NCI-H146 treated with DMSO at 0.1 percent for 48 hours (cell line): ENCODE results near the gene ARHGAP22.

Source experiments
- DNase-seq: peaks from one replicate; lab custom pipeline; 2025; ENCODE audit not compliant: unreplicated experiment; lab: John Stamatoyannopoulos, UW

ARHGAP22 gene

GRCh38 chr10:48554656-48555055, 50.2 kb downstream of the ARHGAP22 start:
- no peak for DNase-seq

GRCh38 chr10:48554246-48554645, 50.6 kb downstream of the ARHGAP22 start:
- no peak for DNase-seq

GRCh38 chr10:48552946-48553564, 51.8 kb downstream of the ARHGAP22 start:
- no peak for DNase-seq

DNA sequence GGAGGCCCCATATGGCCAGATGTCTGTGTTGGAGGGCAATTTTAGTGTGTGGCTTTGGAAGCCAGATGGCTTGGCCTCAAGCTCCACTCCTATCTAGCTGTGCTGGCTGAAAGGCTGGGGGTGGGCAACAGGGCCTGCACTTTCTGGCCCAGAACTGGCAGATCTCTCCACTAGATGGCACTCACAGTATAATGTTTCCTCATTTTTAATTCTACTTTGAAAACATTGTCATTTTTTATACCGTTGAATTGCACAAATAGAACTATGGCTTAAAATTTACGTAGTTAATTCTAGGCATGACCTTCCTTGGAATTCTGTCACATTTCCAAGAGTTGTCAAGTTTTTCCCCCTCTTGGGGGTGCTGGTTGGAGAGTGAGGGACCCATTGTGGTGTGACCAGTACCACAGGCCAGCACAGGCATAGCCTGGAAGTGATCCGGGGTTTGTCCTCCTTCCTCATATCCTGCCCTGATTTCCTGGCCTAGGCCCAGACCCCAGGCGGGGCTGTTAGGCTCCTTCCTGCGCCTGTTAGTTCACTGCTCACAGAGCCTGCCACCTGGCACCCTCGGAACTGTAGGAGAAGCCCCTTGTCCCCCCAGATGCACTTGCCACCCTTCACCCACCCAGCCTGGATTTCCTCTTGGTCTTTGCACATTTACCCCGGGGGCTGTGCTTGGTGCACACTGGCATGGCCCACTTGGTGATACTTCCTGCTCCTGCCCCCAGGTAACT, 52.8 kb downstream of the ARHGAP22 start:
- DNase-seq: peak; percentile 42

DNA sequence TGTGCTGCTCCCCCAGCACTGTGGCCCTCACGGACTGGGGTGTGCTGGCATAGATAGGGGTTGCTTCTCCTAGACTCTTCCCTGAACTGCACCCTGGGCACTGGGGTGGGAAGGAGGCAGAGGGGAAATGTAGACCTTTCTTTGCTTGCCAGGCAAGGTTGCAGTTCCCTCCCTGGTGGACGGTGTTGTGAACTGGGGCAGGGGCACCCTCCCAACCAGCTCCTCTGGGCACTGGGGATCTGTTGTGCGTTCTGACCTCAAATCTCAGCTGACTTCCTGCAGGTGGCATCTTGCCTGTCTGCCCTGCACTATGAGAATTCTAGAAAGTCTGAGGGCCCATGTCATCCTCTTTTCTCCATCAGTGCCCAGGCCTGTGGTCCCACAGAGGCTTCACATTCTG, 53.9 kb downstream of the ARHGAP22 start:
- DNase-seq: no peak

- DNase-seq: no peak
These were observed 54.7 kb downstream of the ARHGAP22 start for GRCh38 chr10:48550071-48550691.

GRCh38 chr10:48549236-48549635, 55.6 kb downstream of the ARHGAP22 start:
- no peak for DNase-seq

- no peak for DNase-seq
These were observed 56.2 kb downstream of the ARHGAP22 start for GRCh38 chr10:48548531-48549135.

DNA sequence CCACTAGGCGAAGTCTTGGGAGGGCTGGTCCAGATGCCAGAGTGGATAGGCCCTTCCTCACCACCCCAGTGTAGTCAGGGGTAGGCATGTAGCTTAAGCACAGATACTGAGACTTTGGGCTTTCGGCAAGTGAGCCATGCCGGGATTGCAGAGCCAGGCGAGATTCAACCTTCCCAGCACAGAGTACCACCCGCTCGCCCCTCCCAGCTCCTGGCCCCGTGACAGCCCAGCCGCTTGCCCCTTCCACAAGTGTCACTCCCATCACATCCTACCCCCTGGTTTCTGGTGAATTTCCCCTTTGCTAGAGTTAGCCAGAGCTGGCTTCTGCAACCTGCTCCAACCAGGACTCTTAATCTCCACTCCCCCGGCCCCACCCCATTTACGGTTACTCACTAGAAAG, 56.9 kb downstream of the ARHGAP22 start:
- DNase-seq: no peak

- no peak for DNase-seq
These were observed 57.6 kb downstream of the ARHGAP22 start for GRCh38 chr10:48547061-48547895.

- DNase-seq: no peak
These were observed 59.3 kb downstream of the ARHGAP22 start for GRCh38 chr10:48545462-48546145.

DNA sequence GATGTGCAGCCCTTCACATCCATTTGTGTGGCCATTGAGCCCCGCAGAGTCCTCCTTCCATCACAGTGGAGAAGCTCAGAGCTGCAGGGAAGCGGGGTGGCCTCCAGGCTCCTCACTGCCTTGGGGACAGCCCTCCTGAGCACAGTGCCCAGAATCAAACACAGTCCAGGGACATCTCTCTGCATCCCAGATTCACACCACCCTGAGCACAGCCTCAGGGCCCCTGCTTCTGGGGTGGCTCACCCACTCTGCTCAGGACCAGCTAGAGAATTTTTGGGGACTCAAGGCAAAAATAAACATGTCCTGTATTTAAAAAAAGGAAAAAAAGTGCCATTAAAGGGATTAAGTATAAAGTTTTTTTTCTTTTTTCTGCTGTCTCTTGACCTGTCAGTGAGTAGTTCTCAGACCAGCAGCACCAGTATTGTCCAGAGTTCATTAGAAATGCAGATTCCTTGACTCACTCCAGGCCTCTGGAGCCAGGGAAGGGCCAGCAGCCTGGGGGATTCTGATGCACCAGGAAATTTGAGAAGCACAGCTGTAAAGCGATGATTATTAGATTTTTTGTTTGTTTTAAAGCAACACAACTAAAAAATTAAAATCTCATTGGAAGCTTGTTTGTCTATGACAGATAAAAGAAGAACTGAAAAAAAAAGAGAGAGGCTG, 61.6 kb downstream of the ARHGAP22 start:
- DNase-seq: no peak

GRCh38 chr10:48542471-48543181, 62.2 kb downstream of the ARHGAP22 start:
- no peak for DNase-seq

- DNase-seq: no peak
These were observed 63.6 kb downstream of the ARHGAP22 start for GRCh38 chr10:48541144-48541795.

DNA sequence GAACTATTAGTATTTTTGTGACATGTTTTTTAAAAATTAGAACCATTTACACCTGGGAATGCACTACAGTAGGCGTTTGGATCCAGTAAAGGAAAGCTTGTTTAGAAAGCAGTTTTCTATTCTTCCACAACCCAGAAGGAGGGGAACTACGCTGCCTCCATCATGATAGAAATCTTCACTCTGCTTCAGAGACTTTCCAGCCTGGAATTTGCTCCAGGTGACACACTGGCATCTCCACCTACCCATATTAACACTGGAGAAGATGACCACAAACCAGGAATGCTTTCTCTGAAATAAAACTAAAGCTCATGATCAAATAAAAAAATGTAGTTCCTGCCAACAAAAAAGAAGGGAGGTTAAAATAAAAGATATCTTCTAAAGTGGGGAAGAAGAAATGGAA, 66.3 kb downstream of the ARHGAP22 start:
- DNase-seq: no peak

DNA sequence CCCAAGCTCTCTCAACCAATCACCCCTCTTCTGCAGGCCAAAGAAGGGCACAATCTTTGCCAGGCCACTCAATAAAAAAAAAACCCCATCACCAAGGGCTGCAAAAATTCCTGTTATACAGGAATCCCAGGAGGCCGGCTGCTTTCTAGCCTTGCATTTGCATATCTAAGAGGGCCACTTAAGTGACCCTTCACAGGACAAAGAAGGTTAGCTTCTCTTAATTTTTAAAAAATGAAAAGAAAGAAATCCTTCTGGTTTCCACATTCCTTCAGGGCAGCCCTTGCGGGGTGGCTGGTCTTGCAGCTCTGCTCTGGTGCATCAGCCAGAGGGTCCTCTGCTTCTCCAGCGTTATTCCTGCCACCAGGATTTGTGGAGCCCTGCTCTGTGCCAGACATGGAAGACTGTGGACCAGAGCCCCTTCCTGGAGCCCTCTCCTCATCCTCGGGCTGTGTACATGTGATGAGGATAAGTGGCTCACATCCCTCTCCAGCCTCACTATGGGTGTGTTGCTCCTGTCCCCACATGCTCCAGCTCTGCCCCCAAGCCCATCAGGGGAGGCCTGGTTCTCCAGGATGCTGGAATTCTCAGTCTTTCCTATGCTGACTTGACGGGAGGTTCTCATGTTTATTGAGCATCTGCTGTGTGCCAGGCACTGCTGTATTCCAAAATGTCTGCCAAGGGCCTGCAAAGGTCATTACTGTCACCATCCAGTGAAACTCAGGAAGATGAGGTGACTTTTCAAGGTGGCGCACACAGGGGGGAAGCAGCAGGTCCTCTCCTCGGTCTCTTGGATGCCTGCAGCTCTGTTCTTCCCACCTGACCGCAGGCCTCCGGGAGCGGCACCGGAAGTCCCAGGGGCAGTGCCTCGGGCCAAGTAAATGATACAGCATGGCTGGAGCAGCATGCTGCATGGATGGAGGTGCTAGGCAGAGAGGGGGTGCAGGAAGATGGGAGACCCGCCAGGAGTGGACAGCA, 67.7 kb downstream of the ARHGAP22 start:
- DNase-seq: no peak

DNA sequence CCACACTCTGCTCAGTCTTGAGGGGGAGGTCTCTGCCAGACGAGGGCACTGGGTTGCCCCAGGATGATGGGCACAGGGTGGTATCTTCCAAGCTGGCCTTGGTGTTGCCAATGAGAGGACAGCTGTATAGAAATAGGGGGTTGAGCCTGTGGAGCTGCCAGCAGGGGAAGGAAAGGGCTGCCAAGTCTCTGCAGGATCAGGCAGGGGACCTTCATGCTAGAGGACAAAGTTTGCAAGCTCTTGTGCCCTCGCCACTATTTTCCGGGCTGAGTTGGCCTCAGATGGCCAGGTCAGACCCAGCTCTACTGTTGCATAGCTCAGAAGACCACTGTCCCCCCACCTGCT, 68.7 kb downstream of the ARHGAP22 start:
- no peak for DNase-seq
